Body of pancreas (tissue), 4 donors: ENCODE data around the gene TOP3B.

Experiments
- POLR2A ChIP-seq, 3 donors: fragments of 450-650 bp; IDR thresholded peaks; one replicate each; pipeline ENCODE4 v1.6.1; 2016; ENCODE audit warnings: antibody characterized with exemption in 3 of 3, mild to moderate bottlenecking in 2 of 3
- TF ChIP-seq, protein P1 (sequence below), 7 experiments: fragments of 450-650 bp in 4 of 7; fragments of 200-600 bp in 3 of 7; sonication (generic) in 3 of 7; IDR thresholded peaks; one replicate each; pipeline ENCODE4 v1.5.1; 2016 to 2019; ENCODE audit warnings: antibody characterized with exemption in 7 of 7

DNA sequence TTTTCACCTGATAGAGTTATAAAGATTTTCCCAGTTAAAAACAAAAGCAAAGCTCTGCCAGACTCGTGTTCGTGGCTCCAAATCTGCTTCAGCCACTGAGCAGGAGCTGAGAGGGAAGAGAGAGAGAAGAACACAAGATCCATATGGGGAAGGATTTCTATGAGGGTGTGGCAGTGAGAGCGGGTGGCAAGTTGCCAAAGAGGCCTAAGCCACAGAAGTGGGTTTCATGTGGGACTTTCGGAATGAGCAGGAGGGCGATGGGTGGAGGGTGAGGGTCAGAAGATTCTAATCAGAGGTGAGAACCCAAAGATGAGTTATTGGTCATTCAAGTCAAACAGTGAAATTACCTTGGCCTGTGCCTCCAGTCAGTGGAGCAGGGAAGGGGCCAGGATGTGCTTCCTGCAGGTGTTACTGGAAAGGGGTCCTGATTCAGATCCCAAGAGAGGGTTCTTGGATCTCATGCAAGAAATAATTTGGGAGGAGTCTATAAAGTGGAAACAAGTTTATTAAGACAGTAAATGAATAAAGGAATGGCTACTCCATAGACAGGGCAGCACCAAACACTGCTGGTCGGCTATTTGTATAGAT is 40.5 kb upstream of the TOP3B start:
- TF ChIP-seq POLR2A (IDR thresholded peaks at IDR 0.05) = no peak
- TF ChIP-seq, protein P1, sequence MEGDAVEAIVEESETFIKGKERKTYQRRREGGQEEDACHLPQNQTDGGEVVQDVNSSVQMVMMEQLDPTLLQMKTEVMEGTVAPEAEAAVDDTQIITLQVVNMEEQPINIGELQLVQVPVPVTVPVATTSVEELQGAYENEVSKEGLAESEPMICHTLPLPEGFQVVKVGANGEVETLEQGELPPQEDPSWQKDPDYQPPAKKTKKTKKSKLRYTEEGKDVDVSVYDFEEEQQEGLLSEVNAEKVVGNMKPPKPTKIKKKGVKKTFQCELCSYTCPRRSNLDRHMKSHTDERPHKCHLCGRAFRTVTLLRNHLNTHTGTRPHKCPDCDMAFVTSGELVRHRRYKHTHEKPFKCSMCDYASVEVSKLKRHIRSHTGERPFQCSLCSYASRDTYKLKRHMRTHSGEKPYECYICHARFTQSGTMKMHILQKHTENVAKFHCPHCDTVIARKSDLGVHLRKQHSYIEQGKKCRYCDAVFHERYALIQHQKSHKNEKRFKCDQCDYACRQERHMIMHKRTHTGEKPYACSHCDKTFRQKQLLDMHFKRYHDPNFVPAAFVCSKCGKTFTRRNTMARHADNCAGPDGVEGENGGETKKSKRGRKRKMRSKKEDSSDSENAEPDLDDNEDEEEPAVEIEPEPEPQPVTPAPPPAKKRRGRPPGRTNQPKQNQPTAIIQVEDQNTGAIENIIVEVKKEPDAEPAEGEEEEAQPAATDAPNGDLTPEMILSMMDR (IDR thresholded peaks at IDR 0.05) = no peak
